SW 1271 (cell line): ENCODE measurements around the gene ULK1.
A peak's percentile ranks its signal among the peaks of the same experiment; 100 is the strongest.
"Not testable (repeated sequence)": the region's sequence is repeated elsewhere in the genome, so short reads cannot be mapped to it uniquely, and the experiment has no call there.

Experiments
- DNase-seq, 2 experiments: peaks; one replicate each; lab custom pipeline; 2025; lab: John Stamatoyannopoulos, UW

ULK1 gene

GRCh38 chr12:131862084-131862441 is 32.4 kb upstream of the ULK1 start:
- DNase-seq: no peak

GRCh38 chr12:131862600-131862993 is 31.8 kb upstream of the ULK1 start:
- no peak for DNase-seq

GRCh38 chr12:131862994-131863710 is 31.3 kb upstream of the ULK1 start:
- no peak for DNase-seq

- no peak for DNase-seq
Measured at GRCh38 chr12:131863711-131864396, 30.6 kb upstream of the ULK1 start.

- DNase-seq: no peak
Measured at GRCh38 chr12:131864469-131864868, 30.0 kb upstream of the ULK1 start.

GRCh38 chr12:131865180-131865875 is 29.1 kb upstream of the ULK1 start:
- peak; percentile 53 to 70 for DNase-seq

- DNase-seq: no peak
Measured at GRCh38 chr12:131867471-131867870, 27.0 kb upstream of the ULK1 start.

GRCh38 chr12:131867891-131868675 is 26.3 kb upstream of the ULK1 start:
- no peak for DNase-seq

GRCh38 chr12:131869871-131870418 is 24.5 kb upstream of the ULK1 start:
- DNase-seq: peak; percentile 56 to 87

- no peak for DNase-seq
Measured at GRCh38 chr12:131871677-131872076, 22.7 kb upstream of the ULK1 start.

GRCh38 chr12:131872154-131873051 is 22.0 kb upstream of the ULK1 start:
- peak; percentile 65 to 67 for DNase-seq

GRCh38 chr12:131873293-131873692 is 21.1 kb upstream of the ULK1 start:
- DNase-seq: no peak

GRCh38 chr12:131874972-131875371 is 19.4 kb upstream of the ULK1 start:
- not testable (repeated sequence) for DNase-seq

GRCh38 chr12:131877216-131877615 is 17.2 kb upstream of the ULK1 start:
- not testable (repeated sequence) for DNase-seq

- not testable (repeated sequence) for DNase-seq
Measured at GRCh38 chr12:131878436-131878835, 16.0 kb upstream of the ULK1 start.

GRCh38 chr12:131882804-131883520 is 11.5 kb upstream of the ULK1 start:
- DNase-seq: no peak

- no peak for DNase-seq
Measured at GRCh38 chr12:131883521-131883900, 10.9 kb upstream of the ULK1 start.

GRCh38 chr12:131885076-131885475 is 9.3 kb upstream of the ULK1 start:
- DNase-seq: not testable (repeated sequence)

GRCh38 chr12:131885543-131886057 is 8.8 kb upstream of the ULK1 start:
- DNase-seq: no peak

GRCh38 chr12:131891722-131892121 is 2.7 kb upstream of the ULK1 start:
- not testable (repeated sequence) for DNase-seq
